ENCODE measurements around the gene CA5B.
A peak's percentile ranks its signal among the peaks of the same experiment; 100 is the strongest.
"Not testable (repeated sequence)": the region's sequence is repeated elsewhere in the genome, so short reads cannot be mapped to it uniquely, and the experiment has no call there.

Gene CA5B, protein sequence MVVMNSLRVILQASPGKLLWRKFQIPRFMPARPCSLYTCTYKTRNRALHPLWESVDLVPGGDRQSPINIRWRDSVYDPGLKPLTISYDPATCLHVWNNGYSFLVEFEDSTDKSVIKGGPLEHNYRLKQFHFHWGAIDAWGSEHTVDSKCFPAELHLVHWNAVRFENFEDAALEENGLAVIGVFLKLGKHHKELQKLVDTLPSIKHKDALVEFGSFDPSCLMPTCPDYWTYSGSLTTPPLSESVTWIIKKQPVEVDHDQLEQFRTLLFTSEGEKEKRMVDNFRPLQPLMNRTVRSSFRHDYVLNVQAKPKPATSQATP

DNA sequence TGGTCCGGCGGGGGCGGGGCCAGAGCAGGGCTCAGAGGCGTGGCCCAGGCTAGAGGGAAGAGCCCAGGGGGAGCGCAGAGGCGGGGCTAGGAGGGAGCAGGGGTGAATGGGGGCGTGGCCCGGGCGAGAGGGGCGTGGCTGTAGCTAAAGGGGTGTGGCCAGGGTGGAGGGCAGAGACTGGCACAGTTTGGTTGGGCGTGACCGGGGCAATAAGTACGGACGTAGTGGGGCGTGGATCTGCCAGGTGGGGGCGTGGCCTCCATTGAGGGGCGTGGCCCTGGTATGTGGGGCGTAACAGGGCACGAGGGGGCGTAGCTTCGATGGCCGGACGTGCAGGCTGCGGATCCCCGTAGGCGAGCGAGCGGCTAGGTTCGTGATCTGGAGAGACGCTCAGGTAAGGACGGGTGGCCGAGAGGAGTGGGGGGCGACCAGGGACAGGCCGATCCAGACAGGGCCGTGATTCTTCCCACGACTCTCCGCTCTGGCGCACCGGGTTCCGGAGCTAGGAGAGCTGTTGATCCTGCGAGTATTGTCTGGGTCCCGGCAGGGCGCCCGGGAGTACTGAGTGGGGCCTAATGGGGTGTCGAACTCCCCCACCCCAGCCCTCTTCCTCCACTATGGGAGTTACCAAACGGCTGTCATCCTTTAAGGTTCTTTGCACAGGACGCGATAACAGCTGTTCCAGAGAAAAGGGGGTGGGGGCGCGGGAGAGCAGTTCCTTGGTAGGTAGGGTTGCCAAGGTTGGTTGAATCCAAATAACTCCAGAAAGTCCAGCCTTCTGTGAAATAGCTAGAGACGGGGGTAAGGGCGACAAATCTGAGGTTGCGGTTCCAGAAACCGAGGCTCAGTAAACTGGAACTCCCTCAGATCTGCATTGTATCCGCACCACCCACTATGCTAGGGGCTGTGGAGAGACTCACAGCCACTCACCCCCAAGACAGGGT is at the start of gene CA5B:
TSS of gene CA5B (plus strand) at position 312 of the 944 bp plus-strand sequence. CDS start 11,754 bp downstream, outside the sequence.
- DNase-seq: peak; percentile 95

DNA sequence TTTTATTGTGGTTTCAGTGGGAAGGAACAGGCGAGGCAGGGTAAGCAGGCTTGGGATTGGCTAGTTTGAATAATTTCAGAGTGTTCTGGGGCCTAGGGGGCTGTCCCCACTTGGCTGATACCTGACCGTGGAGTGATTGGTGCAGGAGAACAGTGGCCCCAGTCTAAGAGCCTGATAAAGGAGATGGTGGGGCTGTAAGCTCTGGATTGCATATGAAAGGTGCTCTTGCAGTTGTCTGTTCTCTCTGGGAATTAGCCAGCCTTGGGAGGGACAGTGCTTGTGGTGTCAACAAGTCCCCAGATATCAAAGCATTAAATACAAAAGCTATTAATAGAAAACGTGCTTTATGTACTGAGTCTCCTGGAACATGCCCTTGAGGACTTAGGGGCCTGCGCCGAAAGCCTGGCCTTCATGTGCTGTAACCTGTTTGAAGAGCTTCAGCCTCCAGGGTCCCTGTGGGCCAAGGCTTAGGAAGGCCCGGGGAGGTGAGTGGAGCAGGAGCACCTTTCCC is 43.1 kb upstream of the CA5B start:
- peak; percentile 12 for DNase-seq

DNA sequence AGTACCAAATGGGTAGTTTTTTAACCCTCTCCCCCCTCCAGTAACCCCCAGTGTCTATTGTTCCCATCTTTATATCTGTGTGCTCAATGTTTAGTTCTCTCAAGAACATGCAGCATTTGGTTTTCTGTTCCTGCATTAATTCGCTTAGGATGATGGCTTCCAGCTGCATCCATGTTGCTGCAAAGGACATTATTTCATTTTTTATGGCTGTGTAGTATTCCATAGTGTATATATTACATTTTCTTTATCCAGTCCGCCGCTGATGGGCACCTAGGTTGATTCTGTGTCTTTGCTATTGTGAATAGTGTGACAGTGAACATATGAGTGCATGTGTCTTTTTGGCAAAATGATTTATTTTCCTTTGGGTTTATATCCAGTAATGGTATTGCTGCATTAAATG is 41.6 kb upstream of the CA5B start:
- no peak for DNase-seq

DNA sequence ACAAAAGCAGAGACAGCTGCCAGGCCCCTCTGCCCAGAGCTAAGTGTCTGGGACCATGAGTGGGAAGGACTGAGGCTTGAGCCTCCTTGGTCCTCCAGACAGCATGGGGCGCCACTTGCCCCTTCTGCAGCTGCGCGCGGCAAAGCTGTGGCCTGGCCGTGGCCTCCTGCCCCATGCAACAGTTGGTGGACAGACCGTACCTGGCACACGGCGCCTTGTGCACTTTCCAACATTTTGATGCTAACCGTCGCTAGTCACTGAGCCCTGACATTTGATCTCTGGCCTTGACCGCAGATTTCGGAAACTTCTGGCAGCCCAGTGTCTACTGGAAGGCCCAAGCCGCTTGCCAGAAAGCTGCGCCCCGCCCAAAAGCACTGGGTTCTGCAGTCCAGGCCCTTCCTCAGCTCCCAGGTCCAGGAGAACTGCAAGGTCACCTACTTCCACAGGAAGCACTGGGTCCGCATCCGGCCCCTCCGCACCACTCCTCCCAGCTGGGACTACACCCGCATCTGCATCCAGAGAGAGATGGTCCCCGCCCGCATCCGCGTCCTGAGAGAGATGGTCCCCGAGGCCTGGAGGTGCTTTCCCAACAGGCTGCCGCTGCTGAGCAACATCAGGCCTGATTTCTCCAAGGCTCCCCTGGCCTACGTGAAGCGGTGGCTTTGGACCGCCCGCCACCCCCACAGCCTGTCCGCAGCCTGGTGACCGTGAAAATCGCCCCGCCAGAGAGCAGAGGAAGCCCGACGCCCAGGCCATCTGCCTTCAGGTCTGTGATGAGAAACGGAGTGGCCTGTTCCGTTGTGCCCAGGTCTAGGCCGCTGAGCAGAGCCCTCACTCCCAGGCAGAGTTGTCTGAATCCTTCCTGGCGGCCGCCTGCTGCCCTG is 35.3 kb upstream of the CA5B start:
- DNase-seq: no peak

DNA sequence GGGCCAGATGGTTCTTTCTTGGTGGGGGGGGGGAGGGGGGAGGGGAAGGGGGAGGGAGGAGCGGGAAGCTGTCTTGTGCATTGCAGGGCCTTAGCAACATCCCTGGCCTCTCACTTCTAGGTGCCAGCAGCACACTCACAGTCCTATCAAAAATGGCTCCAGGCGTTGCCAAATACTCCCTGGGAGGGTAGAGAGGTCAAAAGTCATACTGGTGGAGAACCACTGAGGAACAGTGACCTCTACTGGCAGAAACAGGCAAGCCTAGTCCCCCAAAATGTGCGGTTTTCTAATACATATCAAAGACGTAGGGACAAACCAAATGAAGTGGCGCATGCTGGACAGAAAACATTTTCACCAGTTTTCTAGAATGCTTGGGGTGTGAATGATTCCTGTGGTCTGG is 34.3 kb upstream of the CA5B start:
- not testable (repeated sequence) for DNase-seq

DNA sequence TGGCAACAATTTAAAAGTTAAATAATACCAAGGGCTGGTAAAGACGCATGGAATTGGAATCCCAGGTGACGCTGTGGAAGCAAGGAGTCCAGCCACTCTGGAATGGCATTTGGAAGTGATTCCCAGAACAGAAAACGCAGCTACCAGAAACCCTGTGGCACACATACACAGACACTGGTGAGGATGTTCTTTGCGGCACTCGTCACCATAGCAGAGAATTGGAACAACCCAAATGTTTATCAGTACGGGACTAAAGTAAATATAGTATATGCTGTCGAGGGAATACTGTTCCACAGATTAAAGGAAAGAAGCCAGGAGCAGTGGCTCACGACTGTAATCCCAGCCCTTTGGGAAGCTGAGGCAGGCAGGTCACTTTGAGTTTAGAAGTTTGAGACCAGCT is 33.8 kb upstream of the CA5B start:
- not testable (repeated sequence) for DNase-seq

DNA sequence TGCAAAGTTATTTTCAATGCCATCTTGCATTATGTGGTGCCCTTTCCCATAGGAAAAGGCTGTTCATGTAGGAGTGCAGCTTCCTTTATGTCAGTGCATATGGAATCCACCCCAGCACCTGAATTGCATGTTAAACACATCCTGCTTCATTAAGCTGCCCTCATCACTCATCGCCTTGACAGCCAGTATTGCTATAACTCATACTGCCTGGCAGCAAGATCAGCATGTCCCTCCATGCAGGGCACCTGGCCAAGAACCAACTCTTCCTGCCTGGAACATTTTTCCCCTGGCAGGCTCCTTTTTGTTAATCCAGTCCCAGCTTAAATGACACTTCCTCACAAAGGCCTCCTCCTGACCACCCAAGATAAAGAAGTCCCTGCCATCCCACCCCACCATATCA is 23.5 kb upstream of the CA5B start:
- no peak for DNase-seq

DNA sequence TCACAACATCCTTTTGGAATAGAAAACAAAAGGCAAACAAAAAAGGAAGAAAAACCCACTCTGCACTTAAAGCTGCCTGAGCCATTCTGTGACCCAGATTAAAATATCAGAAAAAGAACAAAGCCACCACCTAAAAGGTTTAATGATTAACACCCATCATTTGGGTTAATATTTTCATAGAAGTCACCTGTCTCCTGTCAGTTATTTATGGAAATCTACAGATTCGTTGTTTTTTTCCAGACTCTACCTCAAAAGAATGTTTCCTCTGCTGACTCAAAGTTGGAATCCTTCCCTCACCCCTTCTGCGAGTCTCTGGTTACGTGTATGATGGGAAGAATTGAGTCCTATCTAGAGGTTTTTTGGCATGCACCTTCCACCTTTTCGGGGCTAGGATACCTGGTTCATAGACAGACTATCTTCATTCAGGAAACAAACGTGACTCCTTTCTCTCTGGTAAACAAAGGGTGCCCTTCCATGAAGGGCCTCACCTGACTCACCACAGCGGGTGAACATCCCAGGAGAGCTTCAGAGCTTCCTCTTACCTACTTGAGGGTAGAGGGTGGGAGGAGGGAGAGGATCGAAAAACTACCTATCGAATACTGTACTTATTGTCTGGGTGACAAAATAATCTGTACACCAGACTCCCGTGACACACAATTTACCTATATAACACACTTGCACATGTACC is 19.6 kb upstream of the CA5B start:
- no peak for DNase-seq

DNA sequence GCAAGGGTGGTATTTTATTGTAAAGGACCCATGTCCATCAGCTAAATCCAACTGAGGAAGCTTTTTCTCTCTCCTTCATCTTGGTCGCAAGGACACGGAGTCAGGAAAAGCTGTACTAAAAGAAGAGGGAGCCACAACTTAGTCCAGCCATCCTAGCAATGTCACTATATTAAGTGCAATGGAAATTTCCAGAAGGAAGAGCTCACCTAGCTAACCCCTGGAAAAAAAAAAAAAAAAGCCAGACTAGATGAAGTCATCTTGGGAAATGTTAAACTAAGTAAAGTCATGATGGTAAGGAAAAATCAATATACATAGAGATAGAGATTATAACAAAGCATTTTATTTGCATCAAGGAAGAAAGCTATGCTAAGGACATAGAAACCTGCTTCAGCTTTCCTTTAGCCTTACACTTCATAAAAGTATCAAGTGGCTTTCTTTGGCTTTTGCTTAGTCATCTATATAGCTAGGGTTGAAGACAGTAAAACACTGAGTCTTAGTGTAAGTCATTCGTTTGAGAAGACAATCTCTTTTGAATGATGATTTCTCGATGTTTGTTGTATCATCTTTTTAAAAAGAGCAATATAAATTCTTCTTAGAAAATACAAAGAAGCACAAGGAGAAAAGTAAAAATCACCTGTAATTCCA is 18.6 kb upstream of the CA5B start:
- no peak for DNase-seq

DNA sequence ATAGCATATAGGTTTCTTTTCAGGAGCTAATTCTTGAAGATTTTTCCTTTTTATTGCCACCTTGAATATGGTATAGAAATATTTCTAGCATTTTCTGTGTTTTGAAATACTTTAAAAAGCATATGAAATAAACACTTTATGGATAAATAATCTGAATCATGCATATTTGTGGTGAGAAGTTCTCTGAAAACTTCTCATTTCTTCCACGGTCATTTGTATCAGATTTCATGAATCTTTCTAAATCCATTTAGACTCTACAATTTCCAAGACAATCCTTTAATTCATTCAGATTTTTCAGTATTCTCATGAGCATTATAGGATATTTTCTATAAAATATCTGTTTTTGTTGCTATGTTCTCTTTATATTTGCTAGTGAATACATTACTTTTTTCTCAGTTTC is 16.2 kb upstream of the CA5B start:
- no peak for DNase-seq

DNA sequence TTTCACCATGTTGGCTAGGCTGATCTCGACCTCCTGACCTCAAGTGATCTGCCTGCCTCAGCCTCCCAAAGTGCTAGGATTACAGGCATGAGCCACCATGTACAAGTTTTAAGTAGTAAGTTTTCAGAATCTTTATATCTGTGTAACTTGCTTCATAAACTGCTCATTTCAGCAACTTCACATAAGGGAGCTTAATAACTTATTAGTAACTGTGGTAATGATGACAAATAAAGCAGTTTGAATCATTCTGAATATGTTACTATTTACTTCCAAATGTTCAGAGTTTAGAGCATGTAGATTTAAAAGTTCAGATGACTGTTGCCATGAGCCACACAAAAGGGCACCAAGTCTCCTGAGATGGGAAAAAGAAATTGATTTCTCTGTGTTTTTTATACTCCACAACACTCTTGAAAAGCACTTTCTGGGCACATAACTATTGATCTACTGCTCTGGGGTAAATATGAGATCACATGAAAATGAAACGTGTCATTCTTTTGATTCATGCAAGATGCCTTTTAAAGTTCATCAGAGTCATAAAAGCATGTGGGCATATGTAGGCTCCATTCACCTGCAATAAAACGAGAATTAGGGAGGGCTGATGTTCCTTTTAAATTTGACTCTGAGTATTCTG is 14.1 kb upstream of the CA5B start:
- DNase-seq: no peak

DNA sequence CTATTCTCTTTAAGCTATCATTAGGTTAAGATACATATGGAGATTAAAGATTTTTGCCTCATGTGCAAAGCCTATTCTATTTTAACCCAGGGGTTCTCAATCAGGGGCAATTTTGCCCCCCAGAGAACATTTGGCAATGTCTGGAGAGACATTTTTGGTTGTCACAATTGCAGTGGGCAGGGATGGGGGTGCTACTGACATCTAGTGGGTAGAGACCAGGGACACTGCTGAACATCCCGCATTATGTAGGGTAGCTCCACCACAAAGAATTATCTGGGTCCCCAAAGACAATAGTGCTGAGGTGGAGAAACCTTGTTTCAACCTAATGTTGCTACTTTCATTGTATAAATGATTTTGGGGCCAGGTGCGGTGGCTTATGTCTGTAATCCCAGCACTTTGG is 13.2 kb upstream of the CA5B start:
- no peak for DNase-seq

DNA sequence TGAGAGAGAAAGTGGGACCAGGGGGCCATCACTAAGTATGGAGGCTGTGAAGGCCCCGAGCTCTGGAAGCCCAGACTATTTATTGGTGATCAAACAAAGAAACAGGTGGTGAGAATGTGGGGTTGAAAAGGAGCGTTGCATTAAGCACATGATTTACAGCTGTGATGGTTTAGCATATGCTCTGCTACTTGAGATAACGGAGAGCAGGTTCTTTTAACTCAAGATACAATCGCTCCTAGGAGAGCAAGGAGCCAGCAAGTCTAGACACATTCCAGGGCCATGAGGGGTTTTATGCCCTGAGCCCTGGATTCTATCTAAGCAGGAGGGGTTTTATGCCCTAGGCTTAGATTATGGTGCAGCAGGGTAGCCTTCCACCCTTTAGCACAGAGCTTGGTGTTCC is 6.7 kb upstream of the CA5B start:
- not testable (repeated sequence) for DNase-seq

DNA sequence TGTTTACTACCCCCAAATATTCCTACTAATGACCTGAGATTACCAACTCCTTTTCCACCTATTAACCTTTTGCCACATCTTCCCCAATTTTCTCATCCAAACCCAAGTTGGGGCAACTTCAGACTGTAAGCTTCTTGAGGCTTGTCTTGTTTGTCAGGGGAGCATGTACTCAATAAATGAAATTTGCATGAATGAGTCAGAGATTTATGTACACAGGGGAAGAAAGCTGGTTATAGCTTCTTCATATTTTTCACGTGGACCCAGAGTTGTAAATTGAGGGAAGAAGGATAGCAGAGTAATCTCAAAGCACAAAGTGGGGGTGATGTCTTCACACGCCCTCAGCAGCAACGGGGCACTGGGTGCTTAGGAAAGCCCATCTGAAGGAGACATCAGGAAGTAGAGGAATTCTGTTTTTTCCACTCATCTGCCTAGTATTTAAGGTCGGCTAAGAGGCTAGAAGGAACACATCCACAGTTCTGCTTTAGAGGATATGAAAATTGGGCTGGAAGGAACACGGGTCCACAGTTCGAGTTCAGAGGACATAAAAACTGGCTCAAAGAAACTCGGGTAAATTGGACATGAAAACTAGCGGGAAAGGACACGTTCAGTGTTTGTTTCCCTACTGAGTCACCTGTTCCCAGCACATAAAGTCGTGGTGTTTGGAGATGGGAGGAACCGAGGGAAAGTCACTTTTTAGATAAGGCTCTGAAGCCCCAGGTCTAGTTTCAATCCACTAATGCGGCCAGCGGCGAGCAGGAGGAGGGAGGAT is 696 bp upstream of the CA5B start:
- no peak for DNase-seq

DNA sequence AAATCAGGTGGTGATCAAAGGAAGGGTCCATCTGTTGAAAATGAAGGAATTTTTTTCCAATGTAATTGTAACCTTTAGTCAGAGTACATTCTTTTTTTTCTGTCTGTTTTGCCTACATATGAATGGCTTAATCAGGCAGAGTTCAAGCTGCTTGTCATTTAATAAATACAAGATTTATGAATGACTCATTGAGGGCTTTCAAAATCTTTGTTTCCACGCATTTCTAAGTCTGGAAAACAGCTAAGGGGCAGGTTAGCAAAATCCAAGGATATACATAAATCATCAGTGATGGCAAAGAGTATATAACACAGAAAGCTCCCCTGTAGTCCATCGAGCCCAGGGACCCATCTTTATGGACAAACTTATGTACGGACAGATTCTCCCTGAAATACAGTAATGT is 1.8 kb downstream of the CA5B start:
- no peak for DNase-seq

DNA sequence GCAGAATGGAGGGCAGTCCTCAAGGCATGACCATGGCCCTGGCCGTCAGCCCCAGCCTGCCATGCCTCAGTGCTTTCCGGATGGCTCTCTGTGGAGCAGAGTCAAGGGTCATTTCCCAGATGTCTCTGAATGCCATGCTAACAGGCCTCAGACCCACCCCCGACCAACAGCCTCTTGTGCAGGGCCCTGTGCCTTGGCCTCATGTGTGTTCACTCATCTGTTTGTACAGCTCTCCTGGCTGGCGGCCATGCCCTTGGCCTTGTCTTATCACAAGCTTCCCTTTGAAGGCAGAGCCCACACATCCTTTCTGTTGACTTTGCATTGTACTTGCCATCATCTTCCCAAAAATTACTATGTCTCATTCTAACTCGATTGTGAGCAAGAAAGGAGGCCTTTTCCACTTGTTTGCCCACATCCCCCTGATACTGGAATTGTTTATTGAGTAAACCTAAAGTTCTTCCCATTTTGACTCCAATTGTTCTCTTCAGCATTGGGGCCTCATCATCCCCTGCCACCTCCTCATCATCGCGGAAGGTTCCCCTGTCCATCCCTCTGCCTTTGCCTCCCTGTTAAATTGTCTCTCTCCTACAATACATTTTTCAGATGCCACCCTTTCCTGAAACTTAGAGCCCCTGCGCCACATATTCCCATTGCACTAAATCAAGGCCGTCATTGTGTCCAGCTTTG is 6.3 kb downstream of the CA5B start:
- DNase-seq: peak; percentile 78

DNA sequence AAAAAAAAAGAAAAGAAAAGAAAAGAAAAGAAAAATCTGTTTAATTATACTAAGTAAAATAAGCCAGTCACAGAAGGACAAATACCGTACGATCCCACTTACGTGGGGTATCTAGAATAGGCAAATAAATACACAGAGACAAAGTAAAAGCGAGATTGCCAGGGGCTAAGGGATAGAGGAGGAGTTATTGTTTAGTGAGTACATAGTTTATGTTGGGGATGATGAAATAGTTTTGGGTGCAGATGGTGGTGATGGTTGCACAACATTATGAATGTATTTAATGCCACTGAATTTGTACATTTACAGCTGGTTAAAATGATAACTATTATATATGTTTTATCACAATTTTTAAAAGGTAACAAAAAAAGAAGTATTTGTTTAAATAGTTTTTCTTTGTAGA is 7.1 kb downstream of the CA5B start:
- peak; percentile 39 for DNase-seq

DNA sequence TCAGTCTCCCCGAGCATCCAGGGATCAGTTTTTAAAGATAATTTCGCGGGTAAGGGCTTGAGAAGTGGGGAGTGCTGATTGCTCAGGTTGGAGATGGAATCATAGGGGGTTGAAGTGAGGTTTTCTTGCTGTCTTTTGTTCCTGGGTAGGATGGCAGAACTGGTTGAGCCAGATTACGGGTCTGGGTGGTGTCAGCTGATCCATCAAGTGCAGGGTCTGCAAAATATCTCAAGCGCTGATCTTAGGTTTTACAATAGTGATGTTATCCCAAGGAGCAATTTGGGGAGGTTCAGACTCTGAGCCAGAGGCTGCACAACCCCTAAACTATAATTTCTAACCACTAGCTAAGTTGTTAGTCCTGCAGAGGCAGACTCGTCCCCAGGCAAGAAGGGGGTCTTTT is 8.6 kb downstream of the CA5B start:
- not testable (repeated sequence) for DNase-seq

DNA sequence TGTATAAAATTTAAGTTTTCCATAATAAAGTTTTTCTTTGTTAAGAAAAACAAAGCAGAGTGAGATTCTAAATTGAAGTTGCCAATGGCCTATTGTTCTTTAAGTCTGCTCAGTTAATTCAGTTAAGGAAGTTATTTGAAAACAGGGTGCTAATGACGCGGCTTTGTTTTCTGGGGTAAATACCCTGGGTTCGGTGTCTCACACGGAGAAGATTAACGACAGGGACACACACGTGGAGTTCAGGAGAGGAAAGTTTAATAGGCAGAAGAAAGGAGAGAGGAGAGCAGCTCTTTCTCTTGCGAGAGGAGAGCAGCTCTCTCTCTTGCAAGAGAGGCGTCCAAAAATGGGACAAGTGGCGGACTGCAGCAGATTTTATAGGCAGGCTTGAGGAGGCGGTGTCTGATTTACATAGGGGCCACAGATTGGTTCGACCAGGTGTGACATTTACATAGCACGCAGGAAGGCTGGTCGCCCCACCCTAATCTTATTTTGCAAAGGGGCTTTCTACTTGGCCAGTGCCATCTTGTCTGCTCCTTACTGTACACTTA is 9.6 kb downstream of the CA5B start:
- no peak for DNase-seq
